PC-3 (cell line): Measurements from ENCODE around the gene EYS. TPM values are rescaled to one million over a fixed set of nuclear protein-coding genes. Genes with fewer than 3 reads are reported as not detected.

ENCODE experiments used
- ATAC-seq: fragments of 200-7000 bp; cut with Tn5 transposase; 2 replicates; pipeline ENCODE4 v1.9.1; 2020; ENCODE audit warnings: mild to moderate bottlenecking, moderate library complexity
- BruUV-seq: library from RNA; stranded (reverse); fragments of 400-500 nt; replicated peaks from 2 replicates; lab custom pipeline; 2021; lab: Mats Ljungman, UMichigan
- CTCF ChIA-PET: fragments of 300-600 bp; sonication (Branson Sonifier 250); formaldehyde crosslinking; loops from one replicate; lab custom pipeline; 2022; ENCODE audit warnings: antibody characterized with exemption; lab: Charles Lee
- POLR2A ChIA-PET: fragments of 300-600 bp; sonication (Branson Sonifier 250); formaldehyde crosslinking; loops from one replicate; lab custom pipeline; 2022; ENCODE audit warnings: antibody characterized with exemption; ENCODE audit not compliant: unreplicated experiment; lab: Charles Lee
- DNase-seq: peaks from one replicate; pipeline ENCODE4 v3.0.0-alpha.2; 2015
- H2AFZ ChIP-seq: fragments of 300-600 bp; sonication (generic); 2 replicates; pipeline ENCODE4 v1.6.0; 2016; ENCODE audit warnings: antibody characterized with exemption, low read length
- H3F3A ChIP-seq: fragments of 300-600 bp; sonication (generic); one replicate; pipeline ENCODE4 v1.6.0; 2017; ENCODE audit warnings: antibody characterized with exemption, low read length, control low read depth, mild to moderate bottlenecking; ENCODE audit not compliant: unreplicated experiment
- H3K27ac ChIP-seq: fragments of 300-600 bp; sonication (generic); 2 replicates; pipeline ENCODE4 v1.5.1; 2016; ENCODE audit warnings: mild to moderate bottlenecking, low read length
- H3K27me3 ChIP-seq: fragments of 300-600 bp; sonication (generic); 2 replicates; pipeline ENCODE4 v1.6.1; 2016; ENCODE audit warnings: low read length, mixed read lengths
- H3K36me3 ChIP-seq: fragments of 300-600 bp; sonication (generic); 2 replicates; pipeline ENCODE4 v1.6.1; 2016; ENCODE audit warnings: low read depth, mixed run types, low read length, mixed read lengths
- H3K4me1 ChIP-seq: fragments of 300-600 bp; sonication (generic); 2 replicates; pipeline ENCODE4 v1.5.1; 2016; ENCODE audit warnings: low read length; ENCODE audit not compliant: insufficient read depth
- H3K4me2 ChIP-seq: fragments of 300-600 bp; sonication (generic); 2 replicates; pipeline ENCODE4 v1.6.0; 2016; ENCODE audit warnings: low read length
- H3K4me3 ChIP-seq: fragments of 300-600 bp; sonication (generic); 2 replicates; pipeline ENCODE4 v1.5.1; 2016; ENCODE audit warnings: mild to moderate bottlenecking, low read length, mixed read lengths
- H3K79me2 ChIP-seq: fragments of 300-600 bp; sonication (generic); 2 replicates; pipeline ENCODE4 v1.6.1; 2017; ENCODE audit warnings: low read length, mixed read lengths
- H3K9ac ChIP-seq: fragments of 300-600 bp; sonication (generic); 2 replicates; pipeline ENCODE4 v1.6.0; 2016; ENCODE audit warnings: mild to moderate bottlenecking, low read length
- H3K9me2 ChIP-seq: fragments of 300-600 bp; sonication (generic); replicated peaks from 2 replicates; pipeline ENCODE4 v1.6.1; 2016; ENCODE audit warnings: mixed run types, low read length, mixed read lengths
- H3K9me3 ChIP-seq: fragments of 300-600 bp; sonication (generic); 2 replicates; pipeline ENCODE4 v1.6.1; 2016; ENCODE audit warnings: low read length, mixed read lengths
- H4K20me1 ChIP-seq: fragments of 300-600 bp; sonication (generic); 2 replicates; pipeline ENCODE4 v1.6.1; 2016; ENCODE audit warnings: low read length, mixed read lengths
- CTCF ChIP-seq: fragments of 300-600 bp; sonication (generic); conservative IDR thresholded peaks from 2 replicates; pipeline ENCODE4 v1.5.1; 2017; ENCODE audit warnings: antibody characterized with exemption, low read depth, mild to moderate bottlenecking, low read length
- EZH2 ChIP-seq: fragments of 300-600 bp; sonication (generic); IDR thresholded peaks from one replicate; pipeline ENCODE4 v1.6.1; 2017; ENCODE audit warnings: antibody characterized with exemption, mild to moderate bottlenecking, low read length; ENCODE audit not compliant: unreplicated experiment
- EZH2phosphoT487 ChIP-seq: fragments of 300-600 bp; sonication (generic); IDR thresholded peaks from 2 replicates; pipeline ENCODE4 v1.6.1; 2018; ENCODE audit warnings: mild to moderate bottlenecking, antibody characterized with exemption, low read length, borderline replicate concordance
- intact Hi-C: fragments of 100-400 bp; cut with micrococcal nuclease; formaldehyde crosslinking; loops from 2 replicates; pipeline ENCODE4 v1.9.0; 2023
- total RNA-seq: library from RNA; depleted of rRNA; stranded (reverse); fragments of >200 nt; gene quantifications from 2 replicates; pipeline ENCODE4 v1.2.3, GENCODE V29; 2014

The EYS gene
- total RNA-seq, 1 experiment from 2014 or later = 0.07 TPM

GRCh38 chr6:64672651-64673050 is 1034.4 kb downstream of the EYS start:
- no peak overlapping the region for H3K9ac ChIP-seq
- no peak overlapping the region for H2AFZ ChIP-seq
- H3K27me3 ChIP-seq = no peaks in the 10 kb centered on the region
- intact Hi-C loops = no loop called here
- no peaks in the 10 kb centered on the region for H3K9me3 ChIP-seq
- no peaks in the 10 kb centered on the region for H3F3A ChIP-seq
- DNase-seq = no peak
- no peak for ATAC-seq
- no peaks in the 10 kb centered on the region for H3K36me3 ChIP-seq
- H3K79me2 ChIP-seq = no peaks in the 10 kb centered on the region
- TF ChIP-seq CTCF (no peak), EZH2phosphoT487 (no peak), EZH2 (no peak)
- CTCF ChIA-PET = no interaction called here
- no peak overlapping the region for H3K4me3 ChIP-seq
- no peaks in the 10 kb centered on the region for H4K20me1 ChIP-seq
- no peak overlapping the region for H3K27ac ChIP-seq
- POLR2A ChIA-PET = no interaction called here
- BruUV-seq = no TSS peak
- no peaks in the 10 kb centered on the region for H3K4me1 ChIP-seq
- no peaks in the 10 kb centered on the region for H3K9me2 ChIP-seq
- no peak overlapping the region for H3K4me2 ChIP-seq

GRCh38 chr6:64672131-64672530 is 1034.9 kb downstream of the EYS start:
- Histone ChIP-seq H3K9ac (no peak overlapping the region), H3K27me3 (no peaks in the 10 kb centered on the region), H3F3A (no peaks in the 10 kb centered on the region), H3K9me2 (no peaks in the 10 kb centered on the region), H3K4me3 (no peak overlapping the region), H4K20me1 (no peaks in the 10 kb centered on the region), H3K27ac (no peak overlapping the region), H3K4me2 (no peak overlapping the region), H2AFZ (no peak overlapping the region), H3K79me2 (no peaks in the 10 kb centered on the region), H3K36me3 (no peaks in the 10 kb centered on the region), H3K4me1 (no peaks in the 10 kb centered on the region), H3K9me3 (no peaks in the 10 kb centered on the region)
- no TSS peak for BruUV-seq
- DNase-seq (no peak), ATAC-seq (no peak)
- intact Hi-C loops = no loop called here
- CTCF ChIA-PET = no interaction called here
- TF ChIP-seq CTCF (no peak), EZH2 (no peak), EZH2phosphoT487 (no peak)
- POLR2A ChIA-PET = no interaction called here

- H3K9me3 ChIP-seq = no peaks in the 10 kb centered on the region
- CTCF ChIA-PET = no interaction called here
- H3K9me2 ChIP-seq = no peaks in the 10 kb centered on the region
- no peak for DNase-seq
- TF ChIP-seq CTCF (no peak), EZH2phosphoT487 (no peak), EZH2 (no peak)
- POLR2A ChIA-PET = no interaction called here
- H3K9ac ChIP-seq = no peak overlapping the region
- no peak overlapping the region for H2AFZ ChIP-seq
- no peak for ATAC-seq
- intact Hi-C loops = no loop called here
- H4K20me1 ChIP-seq = no peaks in the 10 kb centered on the region
- H3K4me3 ChIP-seq = no peak overlapping the region
- no peak overlapping the region for H3K27ac ChIP-seq
- H3K36me3 ChIP-seq = no peaks in the 10 kb centered on the region
- no peaks in the 10 kb centered on the region for H3K4me1 ChIP-seq
- no peak overlapping the region for H3K4me2 ChIP-seq
- H3K79me2 ChIP-seq = no peaks in the 10 kb centered on the region
- no peaks in the 10 kb centered on the region for H3K27me3 ChIP-seq
- no TSS peak for BruUV-seq
- H3F3A ChIP-seq = no peaks in the 10 kb centered on the region
Observed at GRCh38 chr6:64665137-64665536, 1041.9 kb downstream of the EYS start.
